Transverse colon (tissue), 4 donors: Measurements from ENCODE around the gene TYRO3. TPM values are rescaled to one million over a fixed set of nuclear protein-coding genes. Genes with fewer than 3 reads are reported as not detected.
"Not testable (repeated sequence)": the region's sequence is repeated elsewhere in the genome, so short reads cannot be mapped to it uniquely, and the experiment has no call there.

Experiments used
- DNase-seq: peaks from one replicate; pipeline ENCODE4 v3.0.0-alpha.2; 2019
- H3K27ac ChIP-seq, 4 donors: fragments of 200-600 bp; sonication (generic); 2 replicates each; pipeline ENCODE4 v1.5.1; 2016 to 2018; ENCODE audit warnings: inconsistent platforms in 4 of 4
- H3K27me3 ChIP-seq: fragments of 200-600 bp; sonication (generic); 2 replicates; pipeline ENCODE4 v1.5.1; 2017; ENCODE audit warnings: inconsistent platforms
- H3K36me3 ChIP-seq, 4 donors: fragments of 200-600 bp; sonication (generic); 2 replicates each; pipeline ENCODE4 v1.5.1; 2017 to 2019; ENCODE audit warnings: inconsistent platforms in 4 of 4
- H3K4me1 ChIP-seq, 4 donors: fragments of 200-600 bp; sonication (generic); 2 replicates each; pipeline ENCODE4 v1.5.1; 2017 to 2020; ENCODE audit warnings: inconsistent platforms in 4 of 4
- H3K4me3 ChIP-seq, 4 donors: fragments of 200-600 bp; sonication (generic); 1 replicate in 1 of 4; 2 replicates in 3 of 4; pipeline versions ENCODE4 v1.5.1 to v1.6.1; 2017 to 2019; ENCODE audit warnings: inconsistent platforms in 4 of 4
- H3K9me3 ChIP-seq, 2 donors: fragments of 200-600 bp; sonication (generic); 2 replicates each; pipeline ENCODE4 v1.5.1; 2017 to 2019; ENCODE audit warnings: inconsistent platforms in 2 of 2
- CTCF ChIP-seq, 5 experiments: fragments of 200-600 bp in 3 of 5; fragments of 450-650 bp in 2 of 5; sonication (generic) in 3 of 5; IDR thresholded peaks; 1 replicate in 2 of 5; 2 replicates in 3 of 5; pipeline ENCODE4 v1.5.1; 2016 to 2017; ENCODE audit warnings: antibody characterized with exemption in 5 of 5, inconsistent platforms in 3 of 5, mild to moderate bottlenecking in 2 of 5, moderate library complexity in 1 of 5
- EP300 ChIP-seq: sonication (generic); formaldehyde crosslinking; IDR thresholded peaks from one replicate; pipeline ENCODE4 v1.6.1; 2017; ENCODE audit warnings: antibody characterized with exemption, low read depth
- POLR2A ChIP-seq: fragments of 450-650 bp; IDR thresholded peaks from one replicate; pipeline ENCODE4 v1.6.1; 2016; ENCODE audit warnings: antibody characterized with exemption, mild to moderate bottlenecking, moderate library complexity
- POLR2AphosphoS5 ChIP-seq, 3 donors: sonication (generic); formaldehyde crosslinking; IDR thresholded peaks; one replicate each; pipeline ENCODE4 v1.6.1; 2016; ENCODE audit warnings: antibody characterized with exemption in 3 of 3
- WGBS, 2 donors: methylation state at CpG; one replicate each; pipeline ENCODE4 v1.1.5; 2018; ENCODE audit warnings: low coverage in 1 of 2; 5-methylcytosine and 5-hydroxymethylcytosine counted together
- in situ Hi-C, 4 donors: fragments of 200-750 bp; cut with MboI; loops; one replicate each; pipeline versions ENCODE4 v1.15.0 to v1.15.1; 2017; ENCODE audit warnings: low sequenced_read_pairs in 3 of 4, low pct_ligation_motif_present in 1 of 4, low pct_unique_long_range_greater_than_20kb in 1 of 4
- intact Hi-C: fragments of 100-400 bp; cut with DNase I; formaldehyde crosslinking; loops from one replicate; pipeline ENCODE4 v1.15.1; 2023; ENCODE audit warnings: low total_unique reads
- total RNA-seq, 4 donors: library from RNA; depleted of rRNA; stranded (reverse); fragments of >200 nt; gene quantifications; one replicate each; pipeline ENCODE4 v1.1.0, GENCODE V29; 2016

TYRO3 gene
- total RNA-seq, 4 donors from 2014 or later = 0.60 to 1.6 (median 0.82) TPM; not detected in 1

GRCh38 chr15:41567862-41568261 lies 8.8 kb downstream of the TYRO3 start:
- no peak overlapping the region for H3K4me3 ChIP-seq
- TF ChIP-seq POLR2A (no peak), CTCF (IDR thresholded peaks at IDR 0.05) (no peak), EP300 (no peak), POLR2AphosphoS5 (IDR thresholded peaks at IDR 0.05) (no peak)
- in situ Hi-C loops (no loop called here), intact Hi-C loops (no loop called here)
- no peaks in the 10 kb centered on the region for H3K4me1 ChIP-seq
- H3K9me3 ChIP-seq = no peaks in the 10 kb centered on the region
- no peaks in the 10 kb centered on the region for H3K27me3 ChIP-seq
- no peaks in the 10 kb centered on the region for H3K36me3 ChIP-seq
- no peak overlapping the region for H3K27ac ChIP-seq
- WGBS, 2 donors = 81 to 93% methylated on average over 3 to 4 of the region's 4 CpGs
- no peak for DNase-seq

GRCh38 chr15:41568350-41569017 lies 9.5 kb downstream of the TYRO3 start:
- in situ Hi-C loops = no loop called here
- intact Hi-C loops = no loop called here
- no peak for DNase-seq
- no peak overlapping the region for H3K27ac ChIP-seq
- no peaks in the 10 kb centered on the region for H3K9me3 ChIP-seq
- no peak overlapping the region for H3K4me3 ChIP-seq
- no peaks in the 10 kb centered on the region for H3K4me1 ChIP-seq
- 54 to 84% methylated on average over 3 to 8 of the region's 8 CpGs for WGBS, 2 donors
- TF ChIP-seq POLR2A (no peak), POLR2AphosphoS5 (IDR thresholded peaks at IDR 0.05) (no peak)
- no peaks in the 10 kb centered on the region for H3K27me3 ChIP-seq
- H3K36me3 ChIP-seq = no peaks in the 10 kb centered on the region

- H3K4me1 ChIP-seq, intact Hi-C loops, H3K27me3 ChIP-seq, H3K36me3 ChIP-seq, H3K9me3 ChIP-seq, H3K4me3 ChIP-seq, in situ Hi-C loops, DNase-seq, H3K27ac ChIP-seq: not testable (repeated sequence)
- 100% methylated on average over 1 of the region's 1 CpG for WGBS, 2 donors
Measured at GRCh38 chr15:41569232-41569631, 10.2 kb downstream of the TYRO3 start.

- DNase-seq = no peak
- intact Hi-C loops (no loop called here), in situ Hi-C loops (no loop called here)
- Histone ChIP-seq H3K9me3 (no peaks in the 10 kb centered on the region), H3K4me3 (no peak overlapping the region), H3K36me3 (no peaks in the 10 kb centered on the region), H3K27ac (no peak overlapping the region), H3K27me3 (no peaks in the 10 kb centered on the region), H3K4me1 (no peaks in the 10 kb centered on the region)
- TF ChIP-seq CTCF (IDR thresholded peaks at IDR 0.05) (no peak), POLR2AphosphoS5 (IDR thresholded peaks at IDR 0.05) (no peak), POLR2A (no peak), EP300 (no peak)
- WGBS, 2 donors = 97% methylated on average over 3 of the region's 3 CpGs; no CpG with 5 or more reads in 1 of the 2 donors
Measured at GRCh38 chr15:41570764-41571163, 11.8 kb downstream of the TYRO3 start.

GRCh38 chr15:41571948-41572347 lies 12.9 kb downstream of the TYRO3 start:
- intact Hi-C loops = no loop called here
- TF ChIP-seq EP300 = no peak
- no peak for TF ChIP-seq CTCF (IDR thresholded peaks at IDR 0.05)
- TF ChIP-seq POLR2AphosphoS5 (IDR thresholded peaks at IDR 0.05) = no peak
- TF ChIP-seq POLR2A = no peak
- Histone ChIP-seq H3K4me1 (no peaks in the 10 kb centered on the region), H3K4me3 (no peak overlapping the region), H3K36me3 (no peaks in the 10 kb centered on the region), H3K27ac (no peak overlapping the region), H3K9me3 (no peaks in the 10 kb centered on the region), H3K27me3 (no peaks in the 10 kb centered on the region)
- in situ Hi-C loops = no loop called here
- no peak for DNase-seq
- WGBS, 2 donors = 94% methylated on average over 3 of the region's 3 CpGs; no CpG with 5 or more reads in 1 of the 2 donors
